ENCODE results near the gene GPR162.

GPR162 gene
- 0.30 to 10.3 (median 2.7) reads per million in 17 experiments for total RNA-seq

- DNase-seq: peak; percentile 26 to 71 (median 58)
These were observed at the start of gene GPR162 for GRCh38 chr12:6821591-6822425. Gene GPR162 (plus strand): TSS chr12:6821821. CDS start chr12:6823899, 2,078 bp downstream.

GRCh38 chr12:6772331-6772695 lies 49.3 kb upstream of the GPR162 start, which contains the start of gene LAG3:
Gene LAG3 (plus strand): TSS chr12:6772520. CDS start chr12:6772853, 333 bp downstream.
- peak in 1 of 4 experiments; percentile 32 for DNase-seq

- no peak for DNase-seq
These were observed 48.7 kb upstream of the GPR162 start for GRCh38 chr12:6772726-6773589.

GRCh38 chr12:6773590-6774351 lies 47.9 kb upstream of the GPR162 start:
- DNase-seq: no peak

- DNase-seq: no peak
These were observed 47.0 kb upstream of the GPR162 start for GRCh38 chr12:6774499-6775062.

- DNase-seq: no peak
These were observed 46.1 kb upstream of the GPR162 start for GRCh38 chr12:6775185-6776174.

GRCh38 chr12:6777386-6777785 lies 44.2 kb upstream of the GPR162 start:
- DNase-seq: no peak

- peak in 2 of 4 experiments; percentile 45 for DNase-seq
These were observed 43.4 kb upstream of the GPR162 start for GRCh38 chr12:6778217-6778573.

- peak; percentile 92 to 97 (median 96) for DNase-seq
These were observed 42.8 kb upstream of the GPR162 start for GRCh38 chr12:6778574-6779550.

- DNase-seq: peak; percentile 44 to 65 (median 56)
These were observed 41.8 kb upstream of the GPR162 start for GRCh38 chr12:6779708-6780432.

GRCh38 chr12:6780573-6780972 lies 41.0 kb upstream of the GPR162 start:
- no peak for DNase-seq

GRCh38 chr12:6782119-6782518 lies 39.5 kb upstream of the GPR162 start:
- no peak for DNase-seq

- no peak for DNase-seq
These were observed 38.6 kb upstream of the GPR162 start for GRCh38 chr12:6782850-6783566.

- no peak for DNase-seq
These were observed 37.8 kb upstream of the GPR162 start for GRCh38 chr12:6783828-6784227.

GRCh38 chr12:6784296-6784695 lies 37.3 kb upstream of the GPR162 start:
- peak in 2 of 4 experiments; percentile 41 to 43 for DNase-seq

GRCh38 chr12:6784761-6785160 lies 36.9 kb upstream of the GPR162 start:
- peak in 1 of 4 experiments; percentile 46 for DNase-seq

- no peak for DNase-seq
These were observed 35.1 kb upstream of the GPR162 start for GRCh38 chr12:6786416-6787094.

- peak in 1 of 4 experiments; percentile 43 for DNase-seq
These were observed 34.3 kb upstream of the GPR162 start for GRCh38 chr12:6787309-6787708.
